Neural cell (in vitro differentiated cells): Measurements from ENCODE around the gene AMPD2.

Source experiments
- CTCF ChIP-seq: fragments of 450-650 bp; IDR thresholded peaks from 2 replicates; pipeline ENCODE4 v1.5.1; 2014; ENCODE audit warnings: antibody characterized with exemption, mild to moderate bottlenecking, moderate library complexity; ENCODE audit not compliant: poor library complexity, severe bottlenecking
- EP300 ChIP-seq: fragments of 450-650 bp; conservative IDR thresholded peaks from 2 replicates; pipeline ENCODE4 v1.6.1; 2014; ENCODE audit warnings: antibody characterized with exemption, mild to moderate bottlenecking, moderate library complexity; ENCODE audit not compliant: poor library complexity, severe bottlenecking
- EZH2 ChIP-seq: fragments of 200-600, 300-800 bp; shearing (Covaris generic), sonication (generic); IDR thresholded peaks from 2 replicates; pipeline ENCODE4 v1.6.1; 2014; ENCODE audit warnings: antibody characterized with exemption, low read length, borderline replicate concordance, mild to moderate bottlenecking; ENCODE audit not compliant: insufficient read depth, poor library complexity, severe bottlenecking

DNA sequence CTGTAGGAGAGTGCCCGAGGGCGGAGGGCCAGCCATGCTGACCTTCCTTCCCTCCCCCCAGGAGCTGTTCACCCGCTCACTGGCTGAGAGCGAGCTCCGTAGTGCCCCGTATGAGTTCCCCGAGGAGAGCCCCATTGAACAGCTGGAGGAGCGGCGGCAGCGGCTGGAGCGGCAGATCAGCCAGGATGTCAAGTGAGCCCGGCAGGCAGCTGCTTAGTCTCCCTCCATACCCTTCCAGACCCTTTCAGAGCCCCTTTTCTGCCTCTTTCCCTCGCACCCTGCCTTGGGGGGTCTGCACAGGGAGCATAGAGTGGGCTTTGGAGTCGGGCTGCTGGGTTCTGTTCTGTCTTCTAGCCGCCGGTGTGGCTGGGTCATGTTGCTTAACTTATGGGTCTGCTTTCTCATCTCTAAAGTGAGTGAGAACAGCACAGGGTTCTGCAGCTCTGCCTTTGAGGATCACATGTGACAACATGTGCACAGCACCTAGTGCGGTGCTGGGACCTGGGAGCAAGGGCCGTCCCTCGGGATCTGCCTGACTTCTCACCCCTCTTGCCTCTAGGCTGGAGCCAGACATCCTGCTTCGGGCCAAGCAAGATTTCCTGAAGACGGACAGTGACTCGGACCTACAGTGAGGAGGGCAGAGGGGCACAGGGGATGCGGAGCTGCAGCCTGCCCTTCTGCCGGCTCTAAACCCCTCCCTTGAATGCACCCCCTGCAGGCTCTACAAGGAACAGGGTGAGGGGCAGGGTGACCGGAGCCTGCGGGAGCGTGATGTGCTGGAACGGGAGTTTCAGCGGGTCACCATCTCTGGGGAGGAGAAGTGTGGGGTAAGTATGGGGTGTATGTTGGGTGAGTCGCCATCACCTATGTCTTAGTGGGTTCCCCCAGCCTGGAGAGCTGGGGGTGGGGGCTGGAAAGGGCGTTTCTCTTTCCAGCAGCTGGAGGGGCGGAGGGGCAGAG is 6.2 kb downstream of the AMPD2 start:
- TF ChIP-seq CTCF (no peak), EZH2 (no peak), EP300 (no peak)
